Stimulated activated CD4-positive, alpha-beta T cell treated with anti-CD3 and anti-CD28 coated beads, Interleukin-2, amount 100 ng/mL, for 24 hours (primary cell): ENCODE data around the gene TTLL5.
"Not testable (repeated sequence)": the region's sequence is repeated elsewhere in the genome, so short reads cannot be mapped to it uniquely, and the experiment has no call there.

Source experiments
- DNase-seq, 2 donors: peaks; one replicate each; pipeline ENCODE4 v3.0.0-alpha.2; 2020

TTLL5 gene

GRCh38 chr14:75649337-75649736 lies 11.7 kb upstream of the TTLL5 start:
- DNase-seq = no peak

- no peak for DNase-seq
Observed at GRCh38 chr14:75649773-75650172, 11.3 kb upstream of the TTLL5 start.

- no peak for DNase-seq
Observed at GRCh38 chr14:75650253-75651058, 10.6 kb upstream of the TTLL5 start.

DNA sequence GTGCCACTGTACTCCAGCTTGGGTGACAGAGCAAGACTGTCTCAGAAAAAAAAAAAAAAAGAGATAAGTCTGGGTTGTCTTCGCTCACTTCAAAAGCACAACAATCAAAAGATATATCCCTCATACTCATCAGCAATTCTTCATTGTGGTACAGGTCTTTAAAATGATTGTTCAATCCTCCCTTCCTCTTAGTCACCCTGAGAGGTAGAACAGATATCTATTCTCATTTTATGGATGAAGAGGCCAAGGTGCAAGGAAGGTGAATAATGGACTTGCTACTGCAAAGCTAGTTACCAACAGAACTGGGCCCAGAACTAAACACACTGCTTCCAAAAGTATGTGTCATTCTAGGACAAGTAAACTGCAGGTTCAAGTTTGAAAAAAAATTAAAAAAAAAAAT lies 7.5 kb upstream of the TTLL5 start:
- DNase-seq = no peak

DNA sequence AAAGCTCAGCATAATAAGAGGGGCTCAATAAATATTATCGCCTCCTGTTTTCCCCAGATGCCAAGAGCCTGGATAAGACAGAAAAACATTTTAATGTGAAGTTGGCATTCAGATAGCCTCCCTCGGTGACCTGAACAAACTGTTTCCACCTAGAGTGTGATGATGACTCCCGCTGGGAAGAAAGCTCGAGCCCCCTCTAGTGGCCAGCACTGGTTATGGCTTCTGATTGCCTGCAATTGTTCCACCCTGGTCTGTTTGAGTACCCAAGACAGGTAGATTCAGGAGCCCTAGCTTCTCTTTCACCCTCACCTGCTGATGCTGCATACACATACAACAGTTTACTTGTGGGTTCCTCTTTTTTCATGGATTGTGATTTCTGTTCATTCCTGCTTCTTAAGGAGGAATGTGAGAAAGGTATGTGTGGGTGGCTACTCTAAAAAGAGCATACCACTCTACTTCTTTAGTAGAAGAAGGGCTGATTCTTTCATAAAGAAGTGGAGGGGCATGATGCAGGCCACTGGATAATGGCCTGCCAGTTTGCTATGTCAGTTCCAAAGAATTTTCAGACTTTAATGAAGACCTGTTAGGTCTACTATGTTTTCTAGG lies 6.8 kb upstream of the TTLL5 start:
- DNase-seq = peak; percentile 87 to 89

GRCh38 chr14:75655235-75655634 lies 5.8 kb upstream of the TTLL5 start:
- no peak for DNase-seq

GRCh38 chr14:75657331-75657730 lies 3.7 kb upstream of the TTLL5 start:
- no peak for DNase-seq

DNA sequence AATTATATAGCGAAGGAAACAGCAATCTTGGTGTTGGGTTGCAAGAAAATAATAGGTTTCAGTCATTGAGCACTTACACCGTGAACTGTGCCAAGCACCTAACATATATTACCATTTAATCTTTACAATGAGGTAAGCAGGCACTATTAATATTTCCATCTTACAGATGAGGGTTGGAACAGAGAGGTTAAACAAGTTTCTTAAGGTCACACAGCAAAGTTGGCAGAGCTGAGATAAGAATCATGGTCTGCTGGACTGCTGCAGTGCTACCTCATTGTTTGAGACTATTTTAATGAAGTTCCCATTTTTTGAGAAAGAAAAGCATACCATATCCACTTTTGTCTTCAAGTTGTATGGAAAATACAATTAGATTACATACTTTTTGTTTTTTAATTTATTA lies 2.1 kb upstream of the TTLL5 start:
- DNase-seq = no peak

- DNase-seq = no peak
Observed at GRCh38 chr14:75660238-75660629, 812 bp upstream of the TTLL5 start.

DNA sequence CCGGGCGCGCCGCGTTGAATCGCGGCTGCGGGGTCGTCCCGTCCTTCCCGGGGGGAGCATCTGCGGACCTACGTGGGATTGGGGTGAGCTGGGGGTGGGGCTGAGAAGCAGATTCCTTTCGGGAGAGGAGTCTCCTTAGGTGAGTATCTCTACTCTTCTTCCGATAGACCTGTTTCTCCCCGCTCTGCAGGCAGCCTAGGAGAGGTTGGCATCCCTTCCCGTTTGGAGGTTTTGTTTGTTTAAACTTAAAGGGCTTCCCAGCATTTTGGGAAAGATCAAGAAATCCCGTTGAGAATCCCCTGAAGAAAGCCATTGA lies 411 bp downstream of the TTLL5 start:
- no peak for DNase-seq

DNA sequence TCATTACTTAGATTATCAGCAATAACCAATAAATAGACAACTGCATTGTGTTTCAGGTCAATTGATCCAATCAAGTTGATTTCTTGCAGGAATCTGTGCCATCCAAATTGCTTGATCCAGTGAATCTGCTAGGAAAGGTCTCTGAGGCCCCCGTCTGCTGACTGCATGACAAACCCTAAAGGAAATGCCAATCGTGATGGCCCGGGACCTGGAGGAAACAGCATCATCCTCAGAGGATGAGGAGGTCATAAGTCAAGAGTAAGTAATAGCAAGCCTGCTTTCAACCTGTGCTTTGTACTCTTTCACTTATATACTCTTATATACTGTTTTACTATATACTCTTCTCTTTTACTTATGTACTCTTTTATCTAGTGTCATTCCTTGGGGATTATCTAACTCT lies 1.9 kb downstream of the TTLL5 start:
- DNase-seq = no peak

- no peak for DNase-seq
Observed at GRCh38 chr14:75667099-75667765, 6.2 kb downstream of the TTLL5 start.

- DNase-seq = no peak
Observed at GRCh38 chr14:75672605-75673192, 11.7 kb downstream of the TTLL5 start.

GRCh38 chr14:75673345-75674035 lies 12.4 kb downstream of the TTLL5 start:
- DNase-seq = no peak

- no peak for DNase-seq
Observed at GRCh38 chr14:75675265-75675960, 14.4 kb downstream of the TTLL5 start.

DNA sequence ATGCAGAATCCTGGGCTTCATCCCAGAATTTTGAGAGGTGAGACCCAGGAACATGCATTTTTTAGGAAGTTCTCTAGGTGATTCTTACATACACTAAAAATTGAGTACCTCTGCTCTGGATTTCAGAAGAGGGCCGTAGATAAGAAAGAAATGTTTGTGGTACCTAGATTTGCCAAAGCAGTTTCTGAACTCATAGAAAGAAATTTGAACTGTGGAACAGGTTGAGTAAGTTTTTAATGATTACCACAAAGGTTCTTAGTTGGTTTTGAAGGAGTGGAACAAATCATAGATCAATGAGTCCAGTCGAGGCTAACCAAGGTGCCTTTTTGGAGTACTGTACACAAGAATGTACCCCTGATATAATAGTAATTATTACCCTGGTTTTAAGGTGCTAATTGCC lies 24.9 kb downstream of the TTLL5 start:
- no peak for DNase-seq

DNA sequence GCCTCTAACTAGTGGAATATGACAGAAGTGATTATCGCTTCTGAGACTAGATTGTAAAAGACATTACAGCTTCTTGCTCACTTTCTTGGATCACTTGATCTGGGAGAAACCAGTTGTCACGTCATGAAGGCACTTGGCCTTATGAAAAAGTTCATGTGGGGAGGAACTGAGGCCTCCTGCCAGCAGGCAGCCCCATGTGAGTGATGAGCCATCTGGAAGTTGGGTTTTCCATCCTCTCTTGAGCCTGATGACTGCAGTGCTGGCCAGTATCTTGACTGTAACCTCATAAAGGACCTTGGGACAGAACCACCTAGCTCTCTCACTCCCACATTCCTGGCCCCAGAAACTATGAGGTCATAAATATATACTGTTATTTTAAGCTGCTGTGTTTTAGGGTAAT lies 28.0 kb downstream of the TTLL5 start:
- DNase-seq = no peak

GRCh38 chr14:75690010-75690409 lies 29.0 kb downstream of the TTLL5 start:
- DNase-seq = no peak

GRCh38 chr14:75695025-75695424 lies 34.0 kb downstream of the TTLL5 start:
- DNase-seq = not testable (repeated sequence)

DNA sequence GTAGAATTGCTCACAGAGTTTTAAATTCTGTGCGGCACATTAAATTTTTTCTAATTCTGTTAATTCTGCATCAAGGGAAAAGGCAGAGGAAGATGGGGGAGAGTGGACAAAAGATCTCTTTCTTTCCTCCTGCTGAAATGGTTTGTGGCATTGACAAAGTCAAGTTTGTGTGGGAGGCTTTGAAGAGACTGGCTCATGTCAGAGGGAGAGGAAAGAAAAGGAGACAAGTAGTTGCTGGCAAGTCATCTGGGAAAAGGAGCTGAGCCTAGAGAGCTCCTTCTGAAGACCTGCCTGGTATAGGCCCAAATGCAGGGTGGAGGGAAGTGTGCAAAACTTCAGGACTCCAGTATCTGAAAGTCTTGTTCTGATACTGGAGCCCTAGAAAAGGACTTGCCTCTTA lies 36.3 kb downstream of the TTLL5 start:
- no peak for DNase-seq

- DNase-seq = no peak
Observed at GRCh38 chr14:75697918-75698317, 36.9 kb downstream of the TTLL5 start.

- no peak for DNase-seq
Observed at GRCh38 chr14:75699331-75699730, 38.3 kb downstream of the TTLL5 start.

GRCh38 chr14:75700295-75700694 lies 39.2 kb downstream of the TTLL5 start:
- DNase-seq = no peak
